Activated T-helper 1 cell treated with Interleukin-2 at 50 U/mL for 16 hours (primary cell): ENCODE data around the gene PACRGL.

Experiments used
- DNase-seq: peaks from one replicate; pipeline ENCODE4 v3.0.0-alpha.2; 2020; ENCODE audit warnings: low read depth

Gene PACRGL

DNA sequence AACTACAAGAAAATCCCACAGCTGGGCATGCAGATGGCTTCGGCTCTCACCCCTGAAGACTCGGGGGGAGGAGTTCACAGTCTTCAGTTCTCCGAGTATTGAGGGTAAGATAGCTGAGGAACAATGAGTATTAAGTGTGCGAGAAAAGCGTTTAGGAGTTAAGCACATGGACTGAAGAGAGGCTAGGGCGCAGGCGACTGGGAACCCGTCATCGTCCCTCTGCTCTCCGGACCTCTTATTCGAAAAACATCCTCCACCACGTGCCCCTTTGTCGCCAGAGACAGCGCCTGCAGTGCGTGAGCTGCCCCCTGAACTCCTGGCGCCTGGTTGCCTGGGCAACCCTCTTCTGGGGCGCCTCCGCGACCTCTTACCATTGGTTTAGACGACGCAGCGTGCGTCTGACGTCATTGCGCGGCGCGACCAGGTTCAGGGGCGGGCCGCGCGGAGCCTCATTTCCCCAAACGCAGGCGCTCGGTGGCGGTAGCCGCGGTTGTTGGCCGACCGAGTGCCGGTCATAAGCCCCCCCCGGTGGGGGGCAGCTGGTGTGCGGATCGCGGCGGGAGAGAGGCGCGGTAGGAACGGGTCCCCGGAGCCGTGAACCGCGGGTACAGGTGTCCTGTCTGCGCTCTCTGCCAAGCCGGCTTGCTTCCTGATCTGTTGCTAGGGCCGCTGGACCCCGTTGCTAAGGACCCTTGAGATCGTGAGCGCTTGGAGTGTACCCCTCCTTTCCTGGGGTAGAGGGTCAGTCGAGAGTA lies at the start of gene PACRGL:
PACRGL (plus strand) TSS at position 452 of the 755 bp plus-strand sequence. CDS start 4,024 bp downstream, outside the sequence.
- DNase-seq = peak; percentile 83

DNA sequence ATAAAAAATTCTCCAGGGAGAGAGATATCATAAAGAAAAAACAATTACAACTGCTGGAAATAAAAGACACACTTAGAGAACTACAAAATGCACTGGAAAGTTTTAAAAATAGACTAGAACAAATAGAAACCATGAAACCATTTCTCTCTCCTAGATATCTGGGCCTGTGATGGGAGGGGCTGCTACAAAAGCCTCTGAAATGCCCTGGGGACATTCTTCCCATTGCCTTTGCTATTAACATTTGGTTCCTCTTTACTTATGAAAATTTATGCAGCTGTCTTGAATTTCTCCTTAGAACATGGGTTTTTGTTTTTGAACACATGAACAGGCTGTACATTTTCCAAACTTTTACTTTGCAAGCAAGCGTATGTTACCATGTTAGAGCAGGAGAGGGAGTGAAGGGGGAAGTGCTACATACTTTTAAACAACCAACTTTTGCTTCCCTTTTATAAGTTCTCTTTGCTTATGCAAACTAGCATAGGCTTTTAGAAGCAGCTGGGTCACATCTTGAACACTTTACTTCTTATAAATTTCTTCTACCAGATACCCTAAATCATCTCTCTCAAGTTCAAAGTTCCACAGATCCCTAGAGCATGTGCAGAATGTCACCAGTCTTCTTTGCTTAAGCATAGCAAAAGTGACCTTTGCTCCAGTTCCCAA lies 47.9 kb upstream of the PACRGL start:
- no peak for DNase-seq

DNA sequence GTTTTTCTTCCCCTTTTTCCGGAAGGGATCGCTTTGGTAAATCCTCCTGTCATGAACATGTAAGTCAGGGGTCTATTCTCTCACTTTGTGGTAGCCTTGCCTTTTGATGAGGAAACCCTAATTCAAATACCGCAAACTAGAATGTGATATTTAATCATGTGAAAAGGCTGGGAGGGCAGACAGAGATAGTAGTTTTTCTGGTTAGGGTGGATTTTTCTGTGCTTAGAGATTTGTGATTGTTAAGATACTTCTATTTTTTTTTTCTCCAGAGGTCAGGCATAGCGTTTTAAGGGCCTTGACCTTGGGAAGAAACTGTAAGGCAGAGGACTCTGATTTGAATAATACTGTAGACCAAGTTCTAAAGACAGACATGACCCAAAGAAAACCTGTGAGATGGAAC lies 41.8 kb upstream of the PACRGL start:
- no peak for DNase-seq

DNA sequence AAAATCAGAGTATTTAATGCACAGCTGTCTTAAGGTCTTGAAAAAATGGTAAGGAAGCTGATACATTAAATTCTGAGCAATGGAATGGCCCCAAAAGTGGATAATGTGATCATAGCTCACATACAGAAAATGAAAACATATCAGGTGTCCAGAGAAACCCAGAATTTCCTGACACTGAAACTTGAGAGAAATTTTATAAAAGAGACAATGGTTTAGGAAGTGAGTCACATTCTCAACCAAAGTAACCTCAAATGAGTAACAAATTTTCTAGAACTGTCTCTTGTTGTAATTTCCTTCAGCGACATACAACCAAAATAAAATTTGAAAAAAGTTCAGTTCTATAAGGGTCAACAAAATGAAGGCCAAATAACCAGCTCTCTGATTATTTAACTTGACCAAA lies 37.4 kb upstream of the PACRGL start:
- DNase-seq = no peak

DNA sequence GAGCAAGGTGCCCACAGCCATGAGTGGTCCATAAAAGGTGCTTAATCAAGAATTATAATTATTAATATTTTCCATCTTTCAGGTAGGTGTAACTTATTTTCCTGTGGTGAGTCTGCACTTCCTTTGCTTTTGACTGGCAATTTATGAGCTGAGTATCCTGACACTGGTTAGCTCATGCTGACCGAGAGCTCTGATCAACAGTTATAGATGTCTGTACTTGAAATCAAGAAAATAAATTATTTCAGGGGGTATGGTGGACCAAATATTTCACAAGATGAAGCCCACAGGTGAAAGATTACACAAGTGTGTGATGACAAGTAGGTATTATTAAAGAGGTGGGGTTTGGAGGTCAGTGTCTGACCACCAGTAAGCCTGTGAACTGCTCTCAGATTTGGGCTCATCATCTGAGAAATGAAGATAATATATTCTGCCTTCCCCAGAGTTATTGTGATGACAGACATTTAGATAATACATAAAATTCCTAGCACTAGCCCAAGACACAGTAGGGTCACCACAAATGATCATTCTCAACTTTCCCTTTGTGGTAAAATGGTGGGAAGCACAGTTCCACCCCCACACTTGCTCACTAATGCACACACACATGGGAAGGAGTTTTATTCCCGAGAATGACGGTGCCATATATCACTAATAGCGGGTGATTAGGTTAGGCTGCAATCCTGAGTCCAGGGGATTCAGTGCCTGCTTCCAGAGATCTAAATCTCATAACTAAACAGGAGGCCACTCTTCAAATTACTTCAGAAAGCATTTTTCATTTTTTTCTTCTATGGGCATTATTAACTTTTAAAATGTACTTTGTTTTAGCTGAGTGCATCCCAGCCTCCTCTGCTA lies 34.0 kb upstream of the PACRGL start:
- DNase-seq = no peak

DNA sequence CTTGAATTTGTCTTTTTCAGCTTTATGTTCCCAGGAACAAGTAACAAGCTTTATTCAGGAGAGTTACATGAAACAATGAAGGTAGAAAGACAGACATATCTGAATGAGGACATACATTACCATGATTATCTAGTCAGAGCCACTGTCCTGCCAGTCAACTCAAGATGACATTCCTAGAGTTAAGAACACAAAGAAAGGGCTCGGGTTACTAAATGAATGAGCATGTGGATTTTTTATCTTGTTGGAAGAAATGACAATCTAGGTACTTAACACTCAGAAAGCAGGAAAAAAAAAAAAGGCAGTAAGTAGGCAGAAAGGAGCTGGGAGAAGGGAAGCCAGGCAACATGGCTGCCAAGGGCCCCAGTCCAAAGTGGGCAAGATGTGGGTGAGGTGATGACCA lies 28.0 kb upstream of the PACRGL start:
- DNase-seq = no peak

DNA sequence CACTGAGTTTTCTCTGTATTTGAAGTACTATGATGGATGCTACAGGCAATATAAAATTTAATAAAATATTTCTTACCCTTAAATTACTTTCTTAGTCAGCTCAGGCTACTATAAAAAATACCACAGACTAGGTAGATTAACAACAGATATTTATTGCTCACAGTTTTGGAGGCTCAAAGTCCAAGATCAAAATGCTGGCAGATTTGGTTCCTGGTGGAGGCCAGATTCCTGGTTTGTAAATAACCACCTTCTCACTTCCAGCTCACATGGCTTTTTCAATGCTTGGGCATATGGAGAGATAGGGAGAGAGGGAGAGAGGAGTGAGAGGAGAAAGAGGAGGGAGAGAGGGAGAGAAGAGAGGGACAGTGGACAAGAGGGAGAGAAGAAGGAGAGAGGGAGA lies 24.5 kb upstream of the PACRGL start:
- DNase-seq = no peak

DNA sequence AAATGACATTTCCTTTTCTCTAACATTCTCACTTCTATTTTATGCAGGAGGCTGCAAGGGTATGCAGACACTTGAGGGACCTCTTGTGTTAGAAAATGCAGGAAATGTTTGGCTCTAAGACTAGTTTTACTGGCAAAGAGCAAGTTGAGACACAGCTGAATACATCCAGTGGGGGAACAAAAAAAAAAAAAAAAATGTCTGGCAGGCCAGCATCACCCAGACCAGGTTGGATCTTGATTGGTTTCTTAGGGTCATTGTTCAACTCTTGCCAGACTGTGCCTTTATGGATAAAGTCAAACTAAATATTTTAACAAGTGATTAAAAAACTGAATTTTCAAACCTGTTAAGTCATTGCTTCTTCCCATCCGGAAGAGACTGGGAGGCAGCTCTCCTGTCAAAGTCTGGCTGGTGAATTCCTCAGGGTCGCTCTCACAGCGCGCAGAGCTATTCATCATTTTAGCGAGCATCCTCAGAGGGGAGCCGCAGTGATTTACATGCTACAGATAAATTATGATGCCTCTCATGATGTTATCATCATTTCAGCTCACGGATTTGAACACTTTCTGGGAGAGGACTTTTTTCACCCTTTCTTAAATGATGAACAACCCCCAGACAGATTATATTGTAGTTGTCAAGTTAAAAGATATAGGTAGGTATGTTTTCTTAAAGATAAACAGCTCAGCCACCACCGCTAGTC lies 23.6 kb upstream of the PACRGL start:
- no peak for DNase-seq

DNA sequence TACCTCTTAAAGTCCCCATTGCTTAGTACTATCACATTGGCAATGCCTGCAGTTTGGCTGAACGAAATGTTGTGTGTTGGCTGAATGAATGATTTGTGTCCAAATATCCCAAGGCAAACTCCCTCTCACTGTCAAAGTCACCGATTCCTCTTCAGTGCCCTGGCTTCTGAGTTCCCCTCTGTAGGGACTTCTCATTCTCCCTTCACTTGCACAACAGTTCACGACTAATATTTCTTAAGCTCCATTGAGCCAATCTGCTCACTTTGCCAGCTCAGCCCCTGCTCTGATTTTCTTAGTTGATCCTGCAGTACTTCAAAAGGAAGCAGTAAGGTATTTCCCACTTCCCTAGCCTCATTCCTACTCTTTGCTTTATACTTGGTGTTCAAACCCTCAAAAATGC lies 21.9 kb upstream of the PACRGL start:
- no peak for DNase-seq

DNA sequence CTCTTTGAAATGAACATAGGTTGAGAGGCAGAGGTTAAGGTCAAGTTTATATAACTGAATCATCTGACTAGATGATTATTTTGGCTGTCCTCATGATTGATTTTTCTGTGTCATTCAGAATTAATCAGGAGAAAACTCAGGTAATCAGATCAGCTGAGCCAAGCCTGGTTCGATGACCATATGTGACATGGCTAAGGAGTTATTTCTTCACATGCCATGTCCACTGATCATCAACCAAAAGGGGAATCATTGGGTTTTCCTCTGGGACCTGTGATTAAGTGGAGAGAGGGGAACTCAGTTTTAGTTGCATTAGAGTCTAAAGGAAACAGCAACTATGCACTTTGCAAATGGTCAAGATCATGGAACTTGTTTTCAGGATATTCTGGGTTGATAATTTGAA lies 20.3 kb upstream of the PACRGL start:
- no peak for DNase-seq

DNA sequence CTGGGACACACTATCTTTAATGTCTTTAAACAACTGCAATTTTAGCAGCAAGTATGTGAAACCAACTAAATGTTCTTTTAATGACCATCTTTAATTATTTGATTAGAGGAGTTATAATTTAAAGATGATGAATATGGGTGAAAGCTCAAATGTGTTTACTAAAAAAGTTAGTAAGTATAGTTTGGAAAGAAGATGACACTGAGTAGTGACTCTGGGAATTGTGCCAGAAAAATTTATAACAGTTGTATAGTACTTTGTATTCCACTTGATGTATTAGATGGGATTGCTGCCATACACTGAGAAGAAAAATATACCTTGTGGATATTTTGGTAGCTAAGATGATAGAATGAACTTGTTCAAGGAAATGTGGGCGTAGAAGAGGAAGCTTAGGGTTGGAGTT lies 19.5 kb upstream of the PACRGL start:
- DNase-seq = no peak

DNA sequence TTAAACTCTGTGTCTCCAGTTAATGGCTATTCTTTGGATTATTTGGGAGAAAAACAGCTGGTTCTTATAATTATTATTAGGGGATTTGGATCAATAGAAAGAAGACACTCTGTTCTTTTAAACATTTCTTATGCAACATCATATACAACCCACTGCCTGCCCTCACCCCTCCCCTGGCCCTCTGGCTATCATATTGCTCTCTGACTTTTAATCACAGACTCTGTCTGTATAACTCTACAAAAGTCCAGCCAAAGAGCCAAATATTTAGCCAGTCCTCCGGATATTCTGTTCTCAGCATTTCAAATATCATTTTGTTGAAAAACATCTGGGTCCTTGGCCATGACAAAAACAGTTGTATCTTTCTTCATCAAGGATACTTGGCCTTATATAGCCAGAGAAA lies 19.0 kb upstream of the PACRGL start:
- no peak for DNase-seq

DNA sequence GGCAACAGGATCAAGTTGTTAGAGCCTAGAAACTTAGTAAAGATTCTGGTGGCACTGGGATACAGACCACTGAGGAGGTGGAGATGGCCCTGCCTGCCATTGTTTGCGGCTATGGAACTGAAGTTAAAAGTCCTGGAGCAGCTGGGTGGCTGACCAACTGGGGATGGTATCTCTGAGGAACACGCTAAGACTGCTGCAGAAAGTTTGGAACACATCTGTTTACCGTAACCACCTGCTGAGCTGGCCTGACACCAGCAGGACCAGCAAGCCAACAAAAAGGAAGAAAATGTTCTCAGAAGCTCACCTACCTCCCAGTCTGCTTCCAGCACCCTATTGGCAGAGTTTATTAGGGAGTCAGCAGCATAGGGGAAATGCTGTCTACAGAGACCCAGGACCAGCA lies 17.4 kb upstream of the PACRGL start:
- DNase-seq = no peak

DNA sequence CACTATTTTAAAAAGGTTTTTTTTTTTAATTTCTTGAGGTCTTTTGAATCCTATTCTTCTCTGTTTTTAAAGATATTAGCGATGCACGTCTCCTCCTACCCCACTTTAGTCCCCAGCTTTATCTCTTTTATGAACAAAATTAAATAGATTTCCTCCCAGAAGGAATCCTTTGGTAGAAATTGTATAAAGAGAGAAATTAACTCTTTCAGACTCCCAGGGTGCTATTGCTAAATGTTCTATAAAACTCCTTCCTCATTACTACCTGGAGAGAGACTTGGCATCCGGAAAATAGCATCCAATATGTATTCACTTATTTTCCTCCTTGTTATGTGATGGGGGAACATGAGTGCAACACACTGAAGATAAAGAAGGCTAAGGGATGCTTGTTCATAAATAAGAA lies 16.5 kb upstream of the PACRGL start:
- DNase-seq = no peak

DNA sequence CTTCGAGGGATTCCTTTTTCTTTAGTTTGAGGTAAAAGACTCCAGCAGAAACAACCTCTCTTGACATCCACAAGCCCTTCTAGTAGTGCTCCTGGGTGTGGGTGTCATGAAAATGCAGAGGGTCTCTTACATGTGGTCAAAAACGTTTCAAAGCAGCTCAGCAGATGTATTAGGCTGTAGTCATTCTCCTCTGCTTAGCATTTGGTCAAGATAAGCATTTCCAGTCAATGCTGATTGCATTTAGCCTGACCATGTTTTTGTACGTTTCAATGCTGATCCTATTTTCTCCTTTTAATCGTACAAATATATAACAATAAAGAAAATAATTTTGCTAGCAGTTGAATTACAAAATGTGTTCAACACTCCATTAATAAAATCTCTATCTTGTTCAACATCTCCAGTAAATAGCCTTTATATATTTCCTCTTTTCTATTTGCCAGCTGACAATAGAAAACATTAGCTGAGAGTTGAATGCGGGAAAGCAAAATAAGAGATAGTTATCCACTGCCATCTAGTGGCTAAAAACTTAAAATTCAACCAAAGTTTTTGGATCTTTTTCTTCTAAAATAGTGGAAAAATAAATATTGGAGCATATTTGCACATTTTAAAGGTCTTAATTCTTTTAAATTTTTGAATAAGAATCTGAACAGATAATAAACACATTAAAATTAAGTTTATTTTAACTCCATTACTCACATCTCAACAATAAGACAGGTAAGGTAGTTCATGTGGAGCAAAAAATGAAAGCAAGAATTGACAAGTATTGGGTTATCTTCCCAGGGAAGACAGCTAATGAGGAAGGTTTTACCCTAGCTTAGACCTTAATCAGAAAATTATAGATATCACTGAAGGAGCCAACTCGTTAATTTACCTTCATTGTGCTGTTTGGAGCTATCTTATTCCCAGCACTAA lies 15.2 kb upstream of the PACRGL start:
- no peak for DNase-seq

DNA sequence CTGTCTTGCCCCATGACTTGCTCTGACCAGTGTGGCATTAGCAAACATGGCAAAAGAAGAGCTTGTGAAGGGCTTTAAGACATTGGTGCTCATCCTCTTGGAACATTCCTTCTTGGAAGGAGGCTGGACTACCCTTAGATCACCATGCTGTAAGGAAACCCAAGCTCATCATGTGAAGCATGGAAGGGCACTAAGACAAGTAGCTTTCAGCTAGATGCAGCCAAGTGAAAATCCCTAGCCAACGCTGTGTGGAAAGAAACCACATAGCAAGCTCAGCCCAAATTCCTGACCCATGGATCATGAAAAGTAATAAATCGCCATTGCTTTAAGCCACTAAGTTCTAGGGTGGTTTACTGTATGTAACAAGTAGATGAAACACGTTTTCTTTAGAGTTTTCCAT lies 12.4 kb upstream of the PACRGL start:
- DNase-seq = no peak

DNA sequence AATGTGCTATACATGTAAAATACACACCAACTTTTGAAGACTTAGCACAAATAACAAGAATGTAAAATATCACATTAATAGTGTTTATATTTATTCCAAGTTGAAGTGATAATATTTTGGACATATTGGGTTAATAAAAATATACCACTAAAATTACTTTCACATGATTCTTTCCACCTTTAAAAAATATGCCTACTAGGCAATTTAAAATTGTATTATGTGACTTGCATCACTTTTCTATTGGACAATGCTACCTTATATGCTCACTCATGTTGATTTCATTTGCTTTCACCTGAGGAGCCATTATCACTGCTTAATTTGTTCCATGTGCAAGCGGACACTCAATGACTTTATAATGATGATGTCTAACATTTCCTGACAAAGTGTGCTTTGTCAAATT lies 3.4 kb upstream of the PACRGL start:
- DNase-seq = no peak

DNA sequence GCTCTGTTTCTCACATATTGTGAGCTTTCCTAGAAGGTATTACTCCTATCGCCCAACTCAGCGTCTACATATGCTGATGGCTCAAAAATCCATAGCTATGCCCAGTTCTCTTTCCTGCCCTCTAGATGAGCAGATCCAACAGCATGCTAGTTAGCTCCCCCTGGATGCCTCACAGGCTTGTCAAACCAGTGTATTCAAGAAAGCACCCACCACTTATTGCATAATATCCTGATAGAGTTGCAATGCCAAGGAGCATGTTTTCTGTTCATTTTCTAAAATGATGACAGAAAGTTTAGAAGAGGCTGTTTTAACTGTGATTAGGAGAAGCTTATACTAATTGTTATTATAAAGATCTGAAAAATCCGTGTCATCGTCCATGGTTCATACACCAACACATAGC lies 1.9 kb upstream of the PACRGL start:
- DNase-seq = no peak

DNA sequence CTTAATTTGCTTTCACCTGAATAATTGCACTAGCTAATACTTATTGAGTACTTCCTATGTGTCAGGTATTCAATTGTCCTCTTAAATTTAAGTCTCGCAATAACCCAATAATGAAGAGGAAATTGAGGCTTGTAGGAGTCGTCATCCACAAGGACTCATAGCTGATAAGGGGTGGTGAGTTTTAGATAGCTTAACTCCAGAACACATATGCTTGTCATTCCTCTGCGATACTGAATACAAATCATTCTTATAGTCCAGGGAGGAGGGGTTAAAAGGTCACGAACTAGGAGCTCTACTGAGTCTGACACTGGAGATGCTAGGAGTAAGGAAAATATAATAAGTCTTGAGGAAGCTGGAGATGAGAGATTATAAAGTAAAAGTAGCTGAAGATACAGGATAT lies 1.4 kb upstream of the PACRGL start:
- DNase-seq = no peak

DNA sequence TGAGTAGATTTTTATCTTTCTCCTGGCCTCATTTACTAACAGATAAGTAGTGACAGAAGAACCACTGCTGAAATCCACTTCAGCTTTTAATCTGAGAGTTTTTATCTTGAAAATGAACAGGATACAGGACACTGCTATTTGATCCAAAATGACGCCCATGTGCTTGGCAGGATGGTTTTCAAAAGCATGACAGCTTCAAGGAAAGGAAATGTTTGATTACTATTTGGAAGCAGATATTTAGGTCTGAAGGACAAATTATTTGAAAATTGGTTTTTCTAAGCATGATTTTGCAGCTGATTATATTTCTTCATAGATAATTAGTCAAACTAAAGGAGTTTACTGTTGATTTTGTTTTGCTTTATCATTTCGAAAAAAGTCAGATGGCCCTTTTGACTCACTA lies 11.1 kb downstream of the PACRGL start:
- DNase-seq = no peak

DNA sequence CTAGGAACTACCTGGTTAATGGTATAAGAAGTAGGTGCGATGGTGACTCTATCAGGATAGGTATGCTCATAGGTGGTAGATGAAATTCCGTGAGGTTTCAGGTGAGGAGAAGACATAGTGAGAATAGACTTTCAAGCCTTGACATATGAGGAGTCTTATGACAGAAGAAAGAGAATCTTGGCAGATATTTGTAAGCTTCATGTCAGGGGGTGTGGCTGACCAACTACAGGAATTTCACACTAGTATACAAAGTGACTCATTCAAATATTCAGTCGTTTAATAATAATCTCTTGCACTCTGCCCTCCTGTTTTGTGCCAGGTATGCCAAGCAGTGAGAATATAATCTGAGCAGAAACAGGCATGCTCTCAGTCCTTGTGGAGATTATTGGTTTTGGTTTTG lies 22.8 kb downstream of the PACRGL start:
- DNase-seq = no peak
